Left ventricle myocardium inferior (tissue), 1 donor: ENCODE data around the gene ZNRF4. TPM values are rescaled to one million over a fixed set of nuclear protein-coding genes. Genes with fewer than 3 reads are reported as not detected.

Experiments used
- DNase-seq: peaks from one replicate; pipeline ENCODE4 v3.0.0-alpha.2; 2020
- H3K27ac ChIP-seq: fragments of 200-600 bp; replicated peaks from 2 replicates; pipeline ENCODE4 v1.8.0; 2021
- H3K27me3 ChIP-seq: fragments of 200-600 bp; 2 replicates; pipeline ENCODE4 v1.8.0; 2021; ENCODE audit warnings: low read depth
- H3K36me3 ChIP-seq: fragments of 200-600 bp; 2 replicates; pipeline ENCODE4 v1.8.0; 2021
- H3K4me1 ChIP-seq: fragments of 200-600 bp; 2 replicates; pipeline ENCODE4 v1.8.0; 2021
- H3K4me3 ChIP-seq: fragments of 200-600 bp; 2 replicates; pipeline ENCODE4 v1.8.0; 2021; ENCODE audit warnings: mild to moderate bottlenecking, moderate library complexity
- H3K9me3 ChIP-seq: fragments of 200-600 bp; replicated peaks from 2 replicates; pipeline ENCODE4 v1.8.0; 2021
- CTCF ChIP-seq: fragments of 200-600 bp; IDR thresholded peaks from 2 replicates; pipeline ENCODE4 v1.8.0; 2021; ENCODE audit warnings: antibody characterized with exemption, mild to moderate bottlenecking, borderline replicate concordance
- intact Hi-C: fragments of 100-400 bp; cut with micrococcal nuclease; formaldehyde crosslinking; loops from one replicate; pipeline ENCODE4 v1.11.0; 2022
- total RNA-seq: library from RNA; stranded (reverse); fragmentation: NEBNext Ultra II Directional; extraction: Animal tissue kit (Norgen Biotek cat#: 25700); gene quantifications from one replicate; pipeline ENCODE4 v1.2.1, GENCODE V29; 2021
- donor health status: DM: no; HTN: yes; CAD: no; lungs with severe emphysema.

Gene ZNRF4
- total RNA-seq, 1 donor from 2014 or later = not detected

GRCh38 chr19:5495792-5496191 lies 40.6 kb downstream of the ZNRF4 start:
- no peaks in the 10 kb centered on the region for H3K4me1 ChIP-seq
- no peaks in the 10 kb centered on the region for H3K36me3 ChIP-seq
- no peak overlapping the region for H3K4me3 ChIP-seq
- H3K27me3 ChIP-seq = peaks cover 95% of the 10 kb centered on the region
- H3K9me3 ChIP-seq = peaks cover 13% of the 10 kb centered on the region
- no peak for DNase-seq
- intact Hi-C loops = no loop called here
- no peak overlapping the region for H3K27ac ChIP-seq
- no peak for TF ChIP-seq CTCF

GRCh38 chr19:5497297-5497696 lies 42.1 kb downstream of the ZNRF4 start:
- peaks cover 28% of the 10 kb centered on the region for H3K9me3 ChIP-seq
- no peak overlapping the region for H3K4me3 ChIP-seq
- H3K27me3 ChIP-seq = peaks cover 80% of the 10 kb centered on the region
- no peak for TF ChIP-seq CTCF
- intact Hi-C loops = no loop called here
- no peaks in the 10 kb centered on the region for H3K4me1 ChIP-seq
- no peaks in the 10 kb centered on the region for H3K36me3 ChIP-seq
- no peak overlapping the region for H3K27ac ChIP-seq
- DNase-seq = no peak

- Histone ChIP-seq H3K36me3 (no peaks in the 10 kb centered on the region), H3K4me3 (no peak overlapping the region), H3K27me3 (peaks cover 63% of the 10 kb centered on the region), H3K9me3 (peaks cover 45% of the 10 kb centered on the region), H3K27ac (no peak overlapping the region), H3K4me1 (no peaks in the 10 kb centered on the region)
- intact Hi-C loops = no loop called here
- DNase-seq = no peak
- TF ChIP-seq CTCF = no peak
Observed at GRCh38 chr19:5498830-5499550, 43.8 kb downstream of the ZNRF4 start.

- Histone ChIP-seq H3K9me3 (peaks cover 58% of the 10 kb centered on the region), H3K27ac (no peak overlapping the region), H3K4me1 (no peaks in the 10 kb centered on the region), H3K36me3 (no peaks in the 10 kb centered on the region), H3K27me3 (peaks cover 34% of the 10 kb centered on the region), H3K4me3 (no peak overlapping the region)
- no peak for TF ChIP-seq CTCF
- intact Hi-C loops = no loop called here
- no peak for DNase-seq
Observed at GRCh38 chr19:5501907-5502306, 46.7 kb downstream of the ZNRF4 start.

GRCh38 chr19:5503598-5503997 lies 48.4 kb downstream of the ZNRF4 start:
- TF ChIP-seq CTCF = no peak
- no peak overlapping the region for H3K4me3 ChIP-seq
- peaks cover 58% of the 10 kb centered on the region for H3K9me3 ChIP-seq
- intact Hi-C loops = no loop called here
- H3K36me3 ChIP-seq = no peaks in the 10 kb centered on the region
- no peaks in the 10 kb centered on the region for H3K4me1 ChIP-seq
- H3K27me3 ChIP-seq = peaks cover 20% of the 10 kb centered on the region
- no peak overlapping the region for H3K27ac ChIP-seq
- DNase-seq = no peak
